ENCODE data around the gene HOXD11. TPM values are rescaled to one million over a fixed set of nuclear protein-coding genes. Genes with fewer than 3 reads are reported as not detected.

Gene HOXD11
- total RNA-seq, 1 experiment from 2014 or later, result not detected

DNA sequence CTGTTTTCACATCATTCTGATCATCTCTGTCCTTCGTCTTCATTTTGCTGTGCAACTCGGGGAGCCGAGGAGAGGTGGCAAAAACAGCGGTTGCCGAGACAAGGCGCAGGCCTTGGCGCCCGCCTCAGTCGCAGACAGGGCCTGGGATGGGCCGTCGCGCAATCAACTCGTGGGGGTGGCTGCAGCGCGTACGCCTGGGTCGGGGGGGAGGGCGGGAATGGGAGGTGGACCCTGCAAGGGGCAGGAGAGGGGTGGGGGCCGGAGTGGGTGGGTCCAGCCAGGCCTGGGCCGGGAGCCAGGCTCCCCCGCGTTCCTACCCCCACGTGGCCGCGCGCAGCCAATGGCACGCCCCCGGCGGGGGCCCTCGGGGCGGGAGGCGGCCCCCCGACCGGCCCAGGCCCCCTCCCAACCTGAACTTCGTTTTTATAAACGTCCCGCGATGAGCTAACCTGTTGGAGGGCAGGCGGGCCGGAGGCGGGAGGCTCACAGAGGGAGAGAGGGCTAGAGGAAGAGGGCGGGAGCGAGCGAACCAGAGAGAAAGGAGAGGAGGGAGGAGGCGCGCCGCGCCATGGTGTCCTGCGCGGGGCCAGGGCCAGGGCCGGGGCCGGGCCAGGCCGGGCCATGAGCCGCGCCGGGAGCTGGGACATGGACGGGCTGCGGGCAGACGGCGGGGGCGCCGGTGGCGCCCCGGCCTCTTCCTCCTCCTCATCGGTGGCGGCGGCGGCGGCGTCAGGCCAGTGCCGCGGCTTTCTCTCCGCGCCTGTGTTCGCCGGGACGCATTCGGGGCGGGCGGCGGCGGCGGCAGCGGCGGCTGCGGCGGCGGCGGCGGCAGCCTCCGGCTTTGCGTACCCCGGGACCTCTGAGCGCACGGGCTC, 14.6 kb upstream of the HOXD11 start, which contains the start of gene HOXD13:
TSS of gene HOXD13 (plus strand) at position 452 of the 875 bp plus-strand sequence. CDS start at position 622, 170 bp downstream.
- Mint-ChIP-seq H3K36me3 (peaks cover 9% of the 10 kb centered on the region), H3K9me3 (no peaks in the 10 kb centered on the region), H3K4me3 (peak within 1 kb of the TSS; percentile 61), H3K4me1 (peaks cover 57% of the 10 kb centered on the region), H3K27ac (no peak within 1 kb of the TSS), H3K27me3 (ENCODE audit: low read depth) (peaks cover 96% of the 10 kb centered on the region)
- CTCF ChIA-PET, result interaction anchor here (0.5 to 1.2 kb wide), 3 partner anchors 13 to 1033 kb away, joined by 3 to 10 read pairs (median 5); no protein-coding TSS in a partner anchor
- TF ChIP-seq, protein P1, sequence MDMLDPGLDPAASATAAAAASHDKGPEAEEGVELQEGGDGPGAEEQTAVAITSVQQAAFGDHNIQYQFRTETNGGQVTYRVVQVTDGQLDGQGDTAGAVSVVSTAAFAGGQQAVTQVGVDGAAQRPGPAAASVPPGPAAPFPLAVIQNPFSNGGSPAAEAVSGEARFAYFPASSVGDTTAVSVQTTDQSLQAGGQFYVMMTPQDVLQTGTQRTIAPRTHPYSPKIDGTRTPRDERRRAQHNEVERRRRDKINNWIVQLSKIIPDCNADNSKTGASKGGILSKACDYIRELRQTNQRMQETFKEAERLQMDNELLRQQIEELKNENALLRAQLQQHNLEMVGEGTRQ (CRISPR knock-in tag; IDR thresholded peaks at IDR 0.05), result peak; percentile 85
- peak; percentile 49; the same call in 1 of the 2 replicates for TF ChIP-seq NFYB (CRISPR knock-in tag; conservative IDR thresholded peaks at IDR 0.05; ENCODE audit: low read depth)
- TF ChIP-seq, protein P2, sequence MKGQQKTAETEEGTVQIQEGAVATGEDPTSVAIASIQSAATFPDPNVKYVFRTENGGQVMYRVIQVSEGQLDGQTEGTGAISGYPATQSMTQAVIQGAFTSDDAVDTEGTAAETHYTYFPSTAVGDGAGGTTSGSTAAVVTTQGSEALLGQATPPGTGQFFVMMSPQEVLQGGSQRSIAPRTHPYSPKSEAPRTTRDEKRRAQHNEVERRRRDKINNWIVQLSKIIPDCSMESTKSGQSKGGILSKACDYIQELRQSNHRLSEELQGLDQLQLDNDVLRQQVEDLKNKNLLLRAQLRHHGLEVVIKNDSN (CRISPR knock-in tag; IDR thresholded peaks at IDR 0.05), result 0 out of 2 replicates have a peak, but pooled peaks have one; percentile 31
- no peak for TF ChIP-seq EMX1 (CRISPR knock-in tag; IDR thresholded peaks at IDR 0.05)
- ATAC-seq, result peak; percentile 45
- peak; percentile 76 for DNase-seq (ENCODE audit: low spot score)
- POLR2A ChIA-PET, result no interaction called here

DNA sequence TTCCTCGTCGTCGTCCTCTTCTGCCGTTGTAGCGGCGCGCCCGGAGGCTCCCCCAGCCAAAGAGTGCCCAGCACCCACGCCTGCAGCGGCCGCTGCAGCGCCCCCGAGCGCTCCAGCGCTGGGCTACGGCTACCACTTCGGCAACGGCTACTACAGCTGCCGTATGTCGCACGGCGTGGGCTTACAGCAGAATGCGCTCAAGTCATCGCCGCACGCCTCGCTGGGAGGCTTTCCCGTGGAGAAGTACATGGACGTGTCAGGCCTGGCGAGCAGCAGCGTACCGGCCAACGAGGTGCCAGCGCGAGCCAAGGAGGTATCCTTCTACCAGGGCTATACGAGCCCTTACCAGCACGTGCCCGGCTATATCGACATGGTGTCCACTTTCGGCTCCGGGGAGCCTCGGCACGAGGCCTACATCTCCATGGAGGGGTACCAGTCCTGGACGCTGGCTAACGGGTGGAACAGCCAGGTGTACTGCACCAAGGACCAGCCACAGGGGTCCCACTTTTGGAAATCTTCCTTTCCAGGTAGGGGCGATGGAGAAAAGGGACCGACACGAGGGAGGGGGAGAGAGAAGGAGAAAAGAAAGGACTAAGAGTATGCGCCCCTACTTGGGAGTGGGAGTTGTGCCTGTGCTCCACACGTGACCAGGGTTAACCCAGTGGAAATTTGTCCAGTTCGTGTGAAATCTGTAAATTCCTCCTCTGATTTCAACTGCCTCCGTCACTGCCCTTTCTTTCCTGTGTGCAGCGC, 13.8 kb upstream of the HOXD11 start:
- Mint-ChIP-seq H3K36me3 (peaks cover 9% of the 10 kb centered on the region), H3K4me1 (peaks cover 58% of the 10 kb centered on the region), H3K27me3 (ENCODE audit: low read depth) (peaks cover 96% of the 10 kb centered on the region), H3K4me3 (peak overlapping the region; percentile 59), H3K27ac (no peak overlapping the region), H3K9me3 (no peaks in the 10 kb centered on the region)
- TF ChIP-seq, protein P3, sequence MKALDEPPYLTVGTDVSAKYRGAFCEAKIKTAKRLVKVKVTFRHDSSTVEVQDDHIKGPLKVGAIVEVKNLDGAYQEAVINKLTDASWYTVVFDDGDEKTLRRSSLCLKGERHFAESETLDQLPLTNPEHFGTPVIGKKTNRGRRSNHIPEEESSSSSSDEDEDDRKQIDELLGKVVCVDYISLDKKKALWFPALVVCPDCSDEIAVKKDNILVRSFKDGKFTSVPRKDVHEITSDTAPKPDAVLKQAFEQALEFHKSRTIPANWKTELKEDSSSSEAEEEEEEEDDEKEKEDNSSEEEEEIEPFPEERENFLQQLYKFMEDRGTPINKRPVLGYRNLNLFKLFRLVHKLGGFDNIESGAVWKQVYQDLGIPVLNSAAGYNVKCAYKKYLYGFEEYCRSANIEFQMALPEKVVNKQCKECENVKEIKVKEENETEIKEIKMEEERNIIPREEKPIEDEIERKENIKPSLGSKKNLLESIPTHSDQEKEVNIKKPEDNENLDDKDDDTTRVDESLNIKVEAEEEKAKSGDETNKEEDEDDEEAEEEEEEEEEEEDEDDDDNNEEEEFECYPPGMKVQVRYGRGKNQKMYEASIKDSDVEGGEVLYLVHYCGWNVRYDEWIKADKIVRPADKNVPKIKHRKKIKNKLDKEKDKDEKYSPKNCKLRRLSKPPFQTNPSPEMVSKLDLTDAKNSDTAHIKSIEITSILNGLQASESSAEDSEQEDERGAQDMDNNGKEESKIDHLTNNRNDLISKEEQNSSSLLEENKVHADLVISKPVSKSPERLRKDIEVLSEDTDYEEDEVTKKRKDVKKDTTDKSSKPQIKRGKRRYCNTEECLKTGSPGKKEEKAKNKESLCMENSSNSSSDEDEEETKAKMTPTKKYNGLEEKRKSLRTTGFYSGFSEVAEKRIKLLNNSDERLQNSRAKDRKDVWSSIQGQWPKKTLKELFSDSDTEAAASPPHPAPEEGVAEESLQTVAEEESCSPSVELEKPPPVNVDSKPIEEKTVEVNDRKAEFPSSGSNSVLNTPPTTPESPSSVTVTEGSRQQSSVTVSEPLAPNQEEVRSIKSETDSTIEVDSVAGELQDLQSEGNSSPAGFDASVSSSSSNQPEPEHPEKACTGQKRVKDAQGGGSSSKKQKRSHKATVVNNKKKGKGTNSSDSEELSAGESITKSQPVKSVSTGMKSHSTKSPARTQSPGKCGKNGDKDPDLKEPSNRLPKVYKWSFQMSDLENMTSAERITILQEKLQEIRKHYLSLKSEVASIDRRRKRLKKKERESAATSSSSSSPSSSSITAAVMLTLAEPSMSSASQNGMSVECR (CRISPR knock-in tag; IDR thresholded peaks at IDR 0.05; ENCODE audit: borderline replicate concordance), result peak; percentile 46; the same call in 1 of the 2 replicates
- TF ChIP-seq TP53 (CRISPR knock-in tag; IDR thresholded peaks at IDR 0.05) (0 out of 2 replicates have a peak, but pooled peaks have one; percentile 43), ZNF671 (CRISPR knock-in tag; IDR thresholded peaks at IDR 0.05) (no peak), FOXP1 (CRISPR knock-in tag; IDR thresholded peaks at IDR 0.05; ENCODE audit: borderline replicate concordance) (peak; percentile 65), PRRX2 (CRISPR knock-in tag; IDR thresholded peaks at IDR 0.05) (no peak)
- TF ChIP-seq, protein P2 (CRISPR knock-in tag; IDR thresholded peaks at IDR 0.05), result 0 out of 2 replicates have a peak, but pooled peaks have one; percentile 54
- TF ChIP-seq, protein P1 (CRISPR knock-in tag; IDR thresholded peaks at IDR 0.05), result 0 out of 2 replicates have a peak, but pooled peaks have one; percentile 6
- TF ChIP-seq, protein P4, sequence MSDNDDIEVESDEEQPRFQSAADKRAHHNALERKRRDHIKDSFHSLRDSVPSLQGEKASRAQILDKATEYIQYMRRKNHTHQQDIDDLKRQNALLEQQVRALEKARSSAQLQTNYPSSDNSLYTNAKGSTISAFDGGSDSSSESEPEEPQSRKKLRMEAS (CRISPR knock-in tag; IDR thresholded peaks at IDR 0.05), result peak; percentile 82
- ATAC-seq, result peak; percentile 1
- POLR2A ChIA-PET, result no interaction called here
- no peak for DNase-seq (ENCODE audit: low spot score)
- CTCF ChIA-PET, result interaction anchor here (0.5 to 1.2 kb wide), 3 partner anchors 14 to 1033 kb away, joined by 3 to 10 read pairs (median 5); no protein-coding TSS in a partner anchor

All from WTC11 (cell line).